K562 (cell line): ENCODE measurements around the gene IQCN. TPM values are rescaled to one million over a fixed set of nuclear protein-coding genes. Genes with fewer than 3 reads are reported as not detected.

Experiments
- ATF2 ChIP-seq: sonication (generic); formaldehyde crosslinking; IDR thresholded peaks from 2 replicates; pipeline ENCODE4 v1.8.1; 2022; ENCODE audit warnings: missing genetic modification reagents
- BRF1 ChIP-seq: IDR thresholded peaks from 3 replicates; pipeline ENCODE4 v1.6.1; 2011; ENCODE audit warnings: borderline replicate concordance, mild to moderate bottlenecking; ENCODE audit not compliant: insufficient read length; ENCODE audit errors: extremely low read depth
- HDAC6 ChIP-seq: IDR thresholded peaks from 2 replicates; pipeline ENCODE4 v1.6.1; 2012; ENCODE audit warnings: low read depth, mild to moderate bottlenecking, control low read depth, inconsistent platforms, low read length, moderate library complexity
- HNRNPLL ChIP-seq: fragments of 200-400 bp; formaldehyde crosslinking; IDR thresholded peaks from 2 replicates; pipeline ENCODE4 v1.6.1; 2017; ENCODE audit warnings: low read length, low read depth, mild to moderate bottlenecking; ENCODE audit not compliant: poor library complexity, severe bottlenecking
- MBD1 ChIP-seq: fragments of 250-450 bp; sonication (Bioruptor Pico); IDR thresholded peaks from 2 replicates; pipeline ENCODE4 v1.8.0; 2022; ENCODE audit warnings: inconsistent platforms
- POLR2G ChIP-seq: fragments of 200-400 bp; formaldehyde crosslinking; IDR thresholded peaks from 2 replicates; pipeline ENCODE4 v1.6.1; 2017; ENCODE audit warnings: low read depth, mild to moderate bottlenecking, antibody characterized with exemption, low read length, moderate library complexity
- RFX7 ChIP-seq: fragments of 250-450 bp; sonication (Bioruptor Pico); IDR thresholded peaks from 2 replicates; pipeline ENCODE4 v1.5.1; 2021; ENCODE audit warnings: mild to moderate bottlenecking
- U2AF1 ChIP-seq: fragments of 200-400 bp; formaldehyde crosslinking; optimal IDR thresholded peaks from 2 replicates; pipeline ENCODE3; 2017; ENCODE audit warnings: mild to moderate bottlenecking, low read depth, low read length, moderate library complexity
- ZNF592 ChIP-seq: fragments of 450-650 bp; IDR thresholded peaks from 2 replicates; pipeline ENCODE4 v1.6.1; 2017; ENCODE audit warnings: antibody characterized with exemption, mild to moderate bottlenecking
- polyA plus RNA-seq, 8 experiments: library from polyadenylated mRNA; depleted of rRNA in 4 of 8; stranded (reverse) in 5 of 8; unstranded in 3 of 8; fragments of >200 nt; fragmentation: Nextera tagmentation in 2 of 8; fragmentation: Illumina TruSeq in 1 of 8; extraction: Ambion mirVana in 2 of 8; extraction: Trizol in 1 of 8; gene quantifications; 2 replicates each; pipeline versions ENCODE4 v1.2.1 to v1.2.3, GENCODE V29; 2011 to 2014; ENCODE audit warnings: inconsistent platforms in 1 of 8, missing spikeins in 1 of 8
- total RNA-seq, 7 experiments: library from RNA; depleted of rRNA in 6 of 7; stranded (reverse); fragments of >200 nt in 6 of 7; fragmentation: Illumina TruSeq in 2 of 7; extraction: Trizol in 2 of 7; gene quantifications; 2 replicates each; pipeline versions ENCODE4 v1.2.1 to v1.2.3, GENCODE V29; 2011 to 2021; ENCODE audit warnings: low replicate concordance in 1 of 7
- TF ChIP-seq, protein P1 (sequence below), 2 experiments: fragments of 450-650 bp; conservative IDR thresholded peaks; 2 replicates each; pipeline ENCODE4 v1.6.1; 2017; ENCODE audit warnings: mild to moderate bottlenecking in 2 of 2, moderate library complexity in 2 of 2
- TF ChIP-seq, protein P2 (sequence below): fragments of 450-650 bp; IDR thresholded peaks from 2 replicates; pipeline ENCODE4 v1.7.1; 2018; ENCODE audit warnings: mild to moderate bottlenecking, low read depth; ENCODE audit not compliant: partially characterized antibody

Gene IQCN
- total and polyA plus RNA-seq, 9 of the 15 experiments (the other 6 are each of a cell fraction or from before 2014, with no cell fraction given), result 0.01 to 0.07 (median 0.04) TPM; not detected in 3

GRCh38 chr19:18280247-18281081 is 6.2 kb upstream of the IQCN start (continued):
- TF ChIP-seq POLR2G (peak; percentile 79), ATF2 (CRISPR knock-in tag) (no peak), HDAC6 (no peak), HNRNPLL (peak; percentile 93), BRF1 (no peak), MBD1 (CRISPR knock-in tag) (no peak), RFX7 (CRISPR knock-in tag) (no peak), ZNF592 (no peak), U2AF1 (peak; percentile 19)
- TF ChIP-seq, protein P1, sequence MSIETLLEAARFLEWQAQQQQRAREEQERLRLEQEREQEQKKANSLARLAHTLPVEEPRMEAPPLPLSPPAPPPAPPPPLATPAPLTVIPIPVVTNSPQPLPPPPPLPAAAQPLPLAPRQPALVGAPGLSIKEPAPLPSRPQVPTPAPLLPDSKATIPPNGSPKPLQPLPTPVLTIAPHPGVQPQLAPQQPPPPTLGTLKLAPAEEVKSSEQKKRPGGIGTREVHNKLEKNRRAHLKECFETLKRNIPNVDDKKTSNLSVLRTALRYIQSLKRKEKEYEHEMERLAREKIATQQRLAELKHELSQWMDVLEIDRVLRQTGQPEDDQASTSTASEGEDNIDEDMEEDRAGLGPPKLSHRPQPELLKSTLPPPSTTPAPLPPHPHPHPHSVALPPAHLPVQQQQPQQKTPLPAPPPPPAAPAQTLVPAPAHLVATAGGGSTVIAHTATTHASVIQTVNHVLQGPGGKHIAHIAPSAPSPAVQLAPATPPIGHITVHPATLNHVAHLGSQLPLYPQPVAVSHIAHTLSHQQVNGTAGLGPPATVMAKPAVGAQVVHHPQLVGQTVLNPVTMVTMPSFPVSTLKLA (conservative IDR thresholded peaks at IDR 0.05), result no peak
- TF ChIP-seq, protein P2, sequence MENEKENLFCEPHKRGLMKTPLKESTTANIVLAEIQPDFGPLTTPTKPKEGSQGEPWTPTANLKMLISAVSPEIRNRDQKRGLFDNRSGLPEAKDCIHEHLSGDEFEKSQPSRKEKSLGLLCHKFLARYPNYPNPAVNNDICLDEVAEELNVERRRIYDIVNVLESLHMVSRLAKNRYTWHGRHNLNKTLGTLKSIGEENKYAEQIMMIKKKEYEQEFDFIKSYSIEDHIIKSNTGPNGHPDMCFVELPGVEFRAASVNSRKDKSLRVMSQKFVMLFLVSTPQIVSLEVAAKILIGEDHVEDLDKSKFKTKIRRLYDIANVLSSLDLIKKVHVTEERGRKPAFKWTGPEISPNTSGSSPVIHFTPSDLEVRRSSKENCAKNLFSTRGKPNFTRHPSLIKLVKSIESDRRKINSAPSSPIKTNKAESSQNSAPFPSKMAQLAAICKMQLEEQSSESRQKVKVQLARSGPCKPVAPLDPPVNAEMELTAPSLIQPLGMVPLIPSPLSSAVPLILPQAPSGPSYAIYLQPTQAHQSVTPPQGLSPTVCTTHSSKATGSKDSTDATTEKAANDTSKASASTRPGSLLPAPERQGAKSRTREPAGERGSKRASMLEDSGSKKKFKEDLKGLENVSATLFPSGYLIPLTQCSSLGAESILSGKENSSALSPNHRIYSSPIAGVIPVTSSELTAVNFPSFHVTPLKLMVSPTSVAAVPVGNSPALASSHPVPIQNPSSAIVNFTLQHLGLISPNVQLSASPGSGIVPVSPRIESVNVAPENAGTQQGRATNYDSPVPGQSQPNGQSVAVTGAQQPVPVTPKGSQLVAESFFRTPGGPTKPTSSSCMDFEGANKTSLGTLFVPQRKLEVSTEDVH, result no peak
